Coronary artery (tissue), 2 donors: ENCODE measurements around the gene ATG16L2.
"Not testable (repeated sequence)": the region's sequence is repeated elsewhere in the genome, so short reads cannot be mapped to it uniquely, and the experiment has no call there.

Source experiments
- DNase-seq: peaks from one replicate; pipeline ENCODE4 v3.0.0-alpha.2; 2017; ENCODE audit warnings: low spot score
- H3K27ac ChIP-seq, 2 donors: fragments of 200-600 bp; sonication (generic); one replicate each; pipeline ENCODE4 v1.5.1; 2016 to 2019
- H3K4me3 ChIP-seq: fragments of 200-600 bp; sonication (generic); 2 replicates; pipeline ENCODE4 v1.5.1; 2016; ENCODE audit warnings: mild to moderate bottlenecking, moderate library complexity
- CTCF ChIP-seq: fragments of 200-600 bp; sonication (generic); IDR thresholded peaks from one replicate; pipeline ENCODE4 v1.5.1; 2019; ENCODE audit warnings: antibody characterized with exemption

Gene ATG16L2

GRCh38 chr11:72807792-72808191 lies 6.4 kb upstream of the ATG16L2 start:
- no peak overlapping the region for H3K4me3 ChIP-seq
- DNase-seq = no peak
- TF ChIP-seq CTCF = no peak
- H3K27ac ChIP-seq = peak overlapping the region in 1 of 2 donors; percentile 68

GRCh38 chr11:72808331-72808798 lies 5.8 kb upstream of the ATG16L2 start:
- Histone ChIP-seq H3K4me3 (no peak overlapping the region), H3K27ac (peak overlapping the region in 1 of 2 donors; percentile 47)
- no peak for DNase-seq
- TF ChIP-seq CTCF = no peak

GRCh38 chr11:72811686-72812085 lies 2.5 kb upstream of the ATG16L2 start:
- DNase-seq, H3K27ac ChIP-seq, H3K4me3 ChIP-seq: not testable (repeated sequence)

- peak overlapping the region; percentile 82 for H3K4me3 ChIP-seq
- DNase-seq = no peak
- peak overlapping the region; percentile 89 to 90 for H3K27ac ChIP-seq
These were observed 1.6 kb upstream of the ATG16L2 start for GRCh38 chr11:72812604-72812966.

GRCh38 chr11:72812967-72813739 lies 1.1 kb upstream of the ATG16L2 start:
- DNase-seq = peak; percentile 94
- TF ChIP-seq CTCF = no peak
- Histone ChIP-seq H3K4me3 (peak overlapping the region; percentile 82), H3K27ac (peak overlapping the region; percentile 89 to 90)

More at GRCh38 chr11:72812604-72812966, 1.6 kb upstream of the ATG16L2 start:
- TF ChIP-seq CTCF = no peak

- Histone ChIP-seq H3K27ac (peak overlapping the region; percentile 89 to 90), H3K4me3 (peak overlapping the region; percentile 82)
- TF ChIP-seq CTCF = no peak
- peak; percentile 91 for DNase-seq
These were observed 398 bp upstream of the ATG16L2 start for GRCh38 chr11:72813740-72814285.

GRCh38 chr11:72815110-72815618 lies 953 bp downstream of the ATG16L2 start:
- TF ChIP-seq CTCF = no peak
- no peak for DNase-seq
- H3K27ac ChIP-seq = peak overlapping the region; percentile 89 to 90
- H3K4me3 ChIP-seq = peak overlapping the region; percentile 82
